T-helper 2 cell (primary cell): ENCODE measurements around the gene LGI4.
"Not testable (repeated sequence)": the region's sequence is repeated elsewhere in the genome, so short reads cannot be mapped to it uniquely, and the experiment has no call there.

ENCODE experiments used
- DNase-seq, 5 experiments: peaks; one replicate each; pipeline versions ENCODE4 v3.0.0 to v3.0.0-alpha.2; 2012 to 2022

Gene LGI4

GRCh38 chr19:35160629-35161433, 26.0 kb upstream of the LGI4 start:
- DNase-seq: no peak

- no peak for DNase-seq
Measured at GRCh38 chr19:35159606-35160005, 24.7 kb upstream of the LGI4 start.

- DNase-seq: no peak
Measured at GRCh38 chr19:35157431-35157830, 22.6 kb upstream of the LGI4 start.

GRCh38 chr19:35156673-35157014, 21.8 kb upstream of the LGI4 start:
- no peak for DNase-seq

GRCh38 chr19:35155981-35156672, 21.3 kb upstream of the LGI4 start:
- DNase-seq: no peak

- peak in 1 of 5 experiments; percentile 43 for DNase-seq
Measured at GRCh38 chr19:35155441-35155840, 20.6 kb upstream of the LGI4 start.

- peak; percentile 36 to 84 (median 58) for DNase-seq
Measured at GRCh38 chr19:35154525-35155406, 19.9 kb upstream of the LGI4 start, which contains the start of gene FXYD5. TSS of gene FXYD5 (plus strand) at chr19:35154735. CDS start at chr19:35155551, 816 bp downstream.

- DNase-seq: peak; percentile 47 to 79 (median 67)
Measured at GRCh38 chr19:35153701-35154524, 19.1 kb upstream of the LGI4 start.

DNA sequence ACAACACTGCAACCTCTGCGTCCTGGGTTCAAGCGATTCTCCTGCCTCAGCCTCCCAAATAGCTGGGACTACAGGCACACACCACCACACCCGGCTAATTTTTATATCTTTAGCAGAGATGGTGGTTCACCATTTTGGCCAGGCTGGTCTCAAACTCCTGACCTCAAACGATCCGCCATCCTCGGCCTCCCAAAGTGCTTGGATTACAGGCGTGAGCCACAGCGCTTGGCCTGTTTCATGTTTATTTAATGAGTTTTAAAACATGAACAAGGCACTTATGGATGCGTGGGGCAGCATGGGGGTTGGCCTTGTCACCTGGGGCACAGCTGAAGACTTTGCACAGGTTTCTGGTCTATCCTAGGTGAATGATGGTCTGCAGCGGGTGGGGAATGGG, 18.3 kb upstream of the LGI4 start:
- not testable (repeated sequence) for DNase-seq

DNA sequence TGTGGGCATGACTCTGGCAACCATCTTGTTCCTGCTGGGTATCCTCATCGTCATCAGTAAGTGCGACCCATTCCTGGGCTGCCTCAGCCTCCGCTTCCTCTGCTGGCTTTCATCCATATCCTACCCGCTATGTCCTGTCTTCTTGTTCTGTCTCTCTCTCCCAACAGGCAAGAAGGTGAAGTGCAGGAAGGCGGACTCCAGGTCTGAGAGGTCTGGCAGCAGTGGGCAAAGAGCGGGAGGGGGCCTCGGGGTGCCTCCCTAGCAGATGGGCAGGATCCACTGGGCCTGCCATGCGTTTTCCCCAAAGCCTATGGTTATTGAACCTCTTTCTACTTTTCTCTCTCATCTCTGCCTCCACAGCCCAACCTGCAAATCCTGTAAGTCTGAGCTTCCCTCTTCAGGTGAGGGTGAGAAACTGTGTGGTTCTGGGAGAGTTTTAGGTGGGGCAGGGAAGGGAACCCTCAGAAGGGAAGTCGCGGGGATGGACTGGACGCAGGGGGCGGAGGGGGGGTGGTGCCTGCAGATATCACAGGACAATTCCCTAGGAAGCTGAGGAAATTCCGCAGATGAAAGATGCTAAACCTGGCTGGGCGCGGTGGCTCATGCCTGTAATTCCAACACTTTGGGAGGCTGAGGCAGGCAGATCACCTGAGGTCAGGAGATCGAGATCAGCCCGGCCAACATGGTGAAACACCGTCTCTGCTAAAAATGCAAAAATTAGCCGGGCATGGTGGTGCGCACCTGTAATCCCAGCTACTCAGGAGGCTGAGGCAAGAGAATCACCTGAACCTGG, 16.6 kb upstream of the LGI4 start:
- no peak for DNase-seq

GRCh38 chr19:35150445-35150844, 15.6 kb upstream of the LGI4 start:
- no peak for DNase-seq

DNA sequence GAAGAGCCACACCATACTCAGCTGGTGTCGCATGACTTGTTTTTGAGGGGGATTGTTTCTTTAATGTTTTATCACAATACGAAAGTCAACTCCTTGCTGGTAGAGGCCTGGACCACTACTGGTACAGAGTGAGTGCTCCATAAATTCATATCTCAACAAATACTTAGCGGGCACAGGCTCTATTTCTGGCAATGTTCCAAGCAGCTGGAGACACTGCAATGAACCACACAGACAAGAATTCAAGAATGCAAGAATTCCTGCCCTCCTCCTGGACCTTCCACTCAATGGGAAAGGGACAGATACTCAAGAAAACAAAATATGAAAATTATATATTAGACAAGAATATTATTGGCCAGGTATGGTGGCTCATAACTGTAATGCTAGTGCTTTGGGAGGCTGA, 14.6 kb upstream of the LGI4 start:
- DNase-seq: no peak

GRCh38 chr19:35146746-35147459, 12.0 kb upstream of the LGI4 start:
- no peak for DNase-seq

GRCh38 chr19:35144600-35145436, 10.0 kb upstream of the LGI4 start:
- DNase-seq: peak in 2 of 5 experiments; percentile 32 to 51

DNA sequence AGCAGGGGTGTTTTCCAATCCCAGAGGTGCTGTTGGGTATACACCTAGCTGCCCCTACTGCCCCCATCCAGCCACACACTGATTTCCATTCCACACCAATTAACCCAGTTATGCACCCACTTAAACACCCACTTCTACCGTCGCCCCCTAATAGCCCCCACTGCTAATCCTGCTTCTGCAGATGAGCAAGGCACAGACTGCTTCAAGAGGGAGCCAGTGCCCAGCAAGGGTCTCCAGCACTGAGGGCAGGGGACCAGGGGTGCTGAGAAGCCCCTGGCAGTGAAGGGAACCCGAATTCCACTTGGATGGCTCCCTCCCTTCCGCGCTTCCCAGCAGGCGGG, 9.4 kb upstream of the LGI4 start:
- no peak for DNase-seq

- DNase-seq: no peak
Measured at GRCh38 chr19:35143818-35144217, 9.0 kb upstream of the LGI4 start.

DNA sequence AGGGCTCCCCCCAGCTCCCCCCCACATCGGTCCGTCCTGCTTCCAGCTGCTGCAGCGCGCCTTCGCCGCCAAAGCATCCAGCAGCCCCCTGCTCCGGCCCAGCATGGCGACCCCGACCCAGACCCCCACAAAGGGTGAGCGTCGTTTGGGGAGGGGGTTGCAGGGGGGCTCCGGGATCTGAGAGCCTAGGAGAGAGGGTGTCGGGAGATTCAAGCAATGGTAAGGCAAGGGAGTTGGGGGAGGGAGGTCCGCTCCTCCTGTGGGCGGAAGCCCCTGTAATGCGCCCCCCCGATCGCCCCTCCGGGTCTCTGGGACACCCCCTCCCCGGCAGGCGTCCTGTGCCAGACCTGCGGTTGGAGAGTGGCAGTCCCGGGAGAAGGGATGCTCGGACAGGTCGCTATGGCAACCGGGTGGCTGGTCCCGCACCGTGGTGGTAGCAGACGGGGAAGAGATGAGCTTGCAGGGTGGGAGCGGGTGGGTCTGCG, 8.4 kb upstream of the LGI4 start, which contains the start of gene FXYD7:
Gene FXYD7, plus strand, starts transcription at position 25 of the 485 bp plus-strand sequence. Its CDS starts 79 bp downstream, at position 104.
- peak in 1 of 5 experiments; percentile 16 for DNase-seq

- DNase-seq: peak; percentile 43 to 70 (median 59)
Measured at GRCh38 chr19:35142606-35143230, 7.9 kb upstream of the LGI4 start.
